Thyroid gland (tissue), 4 donors: ENCODE data around the gene FPR1. TPM values are rescaled to one million over a fixed set of nuclear protein-coding genes. Genes with fewer than 3 reads are reported as not detected.

Experiments
- DNase-seq, 2 donors: peaks; one replicate each; pipeline ENCODE4 v3.0.0-alpha.2; 2019
- H3K27ac ChIP-seq, 3 donors: fragments of 200-600 bp; sonication (generic); 1 replicate in 2 of 3; 2 replicates in 1 of 3; pipeline ENCODE4 v1.5.1; 2016 to 2019; ENCODE audit warnings: mild to moderate bottlenecking in 1 of 3, moderate library complexity in 1 of 3
- H3K27me3 ChIP-seq: fragments of 200-600 bp; sonication (generic); one replicate; pipeline ENCODE4 v1.5.1; 2019
- H3K36me3 ChIP-seq, 2 donors: fragments of 200-600 bp; sonication (generic); one replicate each; pipeline ENCODE4 v1.5.1; 2016 to 2019
- H3K4me1 ChIP-seq, 2 donors: fragments of 200-600 bp; sonication (generic); one replicate each; pipeline ENCODE4 v1.5.1; 2017 to 2019
- H3K4me3 ChIP-seq, 3 donors: fragments of 200-600 bp; sonication (generic); replicated peaks in 1 of 3; 1 replicate in 2 of 3; 2 replicates in 1 of 3; pipeline ENCODE4 v1.5.1; 2016; ENCODE audit warnings: mild to moderate bottlenecking in 1 of 3
- H3K9me3 ChIP-seq: fragments of 200-600 bp; sonication (generic); one replicate; pipeline ENCODE4 v1.5.1; 2017
- POLR2A ChIP-seq, 2 donors: fragments of 450-650 bp; IDR thresholded peaks; one replicate each; pipeline ENCODE4 v1.6.1; 2017; ENCODE audit warnings: antibody characterized with exemption in 2 of 2, mild to moderate bottlenecking in 2 of 2, moderate library complexity in 1 of 2
- WGBS, 2 donors: methylation state at CpG; one replicate each; pipeline ENCODE4 v1.1.5; 2017; 5-methylcytosine and 5-hydroxymethylcytosine counted together
- intact Hi-C: fragments of 100-400 bp; cut with DNase I; formaldehyde crosslinking; loops from one replicate; pipeline ENCODE4 v1.15.1; 2023
- total RNA-seq, 4 donors: library from RNA; depleted of rRNA; stranded (reverse); fragments of >200 nt; gene quantifications; one replicate each; pipeline ENCODE4 v1.2.3, GENCODE V29; 2016
- TF ChIP-seq, protein P1 (sequence below), 6 experiments: fragments of 200-600 bp in 3 of 6; fragments of 450-650 bp in 3 of 6; sonication (generic) in 3 of 6; IDR thresholded peaks; one replicate each; pipeline ENCODE4 v1.5.1; 2016 to 2019; ENCODE audit warnings: antibody characterized with exemption in 6 of 6, mild to moderate bottlenecking in 2 of 6, inconsistent platforms in 1 of 6, moderate library complexity in 1 of 6

Gene FPR1
- total RNA-seq, 4 donors from 2014 or later = 1.7 to 5.8 (median 3.3) TPM

DNA sequence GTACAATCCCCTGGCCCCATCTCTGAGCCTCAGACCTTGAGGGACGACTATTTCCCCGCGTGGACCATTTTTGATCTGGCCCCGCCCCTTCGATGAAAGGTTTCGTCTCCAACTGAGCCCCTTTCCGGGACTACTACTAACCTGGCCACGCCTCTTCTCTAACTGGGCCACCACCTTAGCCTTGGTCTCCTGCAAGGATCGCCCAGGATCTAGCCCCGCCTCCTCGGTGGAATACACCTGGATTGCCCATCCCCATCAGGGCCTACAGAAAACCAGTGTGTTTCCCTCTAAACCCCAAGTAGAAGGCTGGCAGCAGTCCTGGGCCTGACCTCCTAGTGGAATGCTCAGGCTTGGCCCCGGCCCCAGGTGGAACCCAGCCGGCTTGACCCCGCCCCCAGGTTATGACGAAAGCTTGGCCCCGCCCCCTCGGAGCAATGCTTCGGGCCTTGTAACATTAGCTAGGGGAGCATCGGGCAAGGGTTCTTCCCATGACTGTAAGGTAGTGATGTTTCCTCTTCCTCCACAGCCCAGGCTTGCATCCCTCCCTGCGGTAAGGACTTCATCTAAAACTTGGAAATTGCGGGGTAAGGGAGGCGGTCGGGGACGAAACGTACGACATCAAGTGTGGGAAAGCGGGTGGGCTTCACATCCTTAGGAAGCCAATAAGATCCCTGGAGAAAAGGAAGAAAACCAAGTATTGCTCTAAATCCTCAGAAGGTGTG is 49.4 kb downstream of the FPR1 start:
- WGBS, 2 donors = 29 to 38% methylated on average over 23 to 24 of the region's 27 CpGs
- Histone ChIP-seq H3K27me3 (no peaks in the 10 kb centered on the region), H3K36me3 (peaks cover 0 to 9% of the 10 kb centered on the region in 2 donors), H3K4me3 (peak overlapping the region in 1 of 3 donors; percentile 62), H3K27ac (peak overlapping the region; percentile 66 to 92 (median 86)), H3K4me1 (peaks cover 19 to 31% of the 10 kb centered on the region in 2 donors), H3K9me3 (no peaks in the 10 kb centered on the region)
- peak; percentile 92 to 94 for DNase-seq
- intact Hi-C loops = no loop called here
- TF ChIP-seq, protein P1, sequence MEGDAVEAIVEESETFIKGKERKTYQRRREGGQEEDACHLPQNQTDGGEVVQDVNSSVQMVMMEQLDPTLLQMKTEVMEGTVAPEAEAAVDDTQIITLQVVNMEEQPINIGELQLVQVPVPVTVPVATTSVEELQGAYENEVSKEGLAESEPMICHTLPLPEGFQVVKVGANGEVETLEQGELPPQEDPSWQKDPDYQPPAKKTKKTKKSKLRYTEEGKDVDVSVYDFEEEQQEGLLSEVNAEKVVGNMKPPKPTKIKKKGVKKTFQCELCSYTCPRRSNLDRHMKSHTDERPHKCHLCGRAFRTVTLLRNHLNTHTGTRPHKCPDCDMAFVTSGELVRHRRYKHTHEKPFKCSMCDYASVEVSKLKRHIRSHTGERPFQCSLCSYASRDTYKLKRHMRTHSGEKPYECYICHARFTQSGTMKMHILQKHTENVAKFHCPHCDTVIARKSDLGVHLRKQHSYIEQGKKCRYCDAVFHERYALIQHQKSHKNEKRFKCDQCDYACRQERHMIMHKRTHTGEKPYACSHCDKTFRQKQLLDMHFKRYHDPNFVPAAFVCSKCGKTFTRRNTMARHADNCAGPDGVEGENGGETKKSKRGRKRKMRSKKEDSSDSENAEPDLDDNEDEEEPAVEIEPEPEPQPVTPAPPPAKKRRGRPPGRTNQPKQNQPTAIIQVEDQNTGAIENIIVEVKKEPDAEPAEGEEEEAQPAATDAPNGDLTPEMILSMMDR (IDR thresholded peaks at IDR 0.05) = no peak
- peak in 1 of 2 donors; percentile 74 for TF ChIP-seq POLR2A (IDR thresholded peaks at IDR 0.05)

DNA sequence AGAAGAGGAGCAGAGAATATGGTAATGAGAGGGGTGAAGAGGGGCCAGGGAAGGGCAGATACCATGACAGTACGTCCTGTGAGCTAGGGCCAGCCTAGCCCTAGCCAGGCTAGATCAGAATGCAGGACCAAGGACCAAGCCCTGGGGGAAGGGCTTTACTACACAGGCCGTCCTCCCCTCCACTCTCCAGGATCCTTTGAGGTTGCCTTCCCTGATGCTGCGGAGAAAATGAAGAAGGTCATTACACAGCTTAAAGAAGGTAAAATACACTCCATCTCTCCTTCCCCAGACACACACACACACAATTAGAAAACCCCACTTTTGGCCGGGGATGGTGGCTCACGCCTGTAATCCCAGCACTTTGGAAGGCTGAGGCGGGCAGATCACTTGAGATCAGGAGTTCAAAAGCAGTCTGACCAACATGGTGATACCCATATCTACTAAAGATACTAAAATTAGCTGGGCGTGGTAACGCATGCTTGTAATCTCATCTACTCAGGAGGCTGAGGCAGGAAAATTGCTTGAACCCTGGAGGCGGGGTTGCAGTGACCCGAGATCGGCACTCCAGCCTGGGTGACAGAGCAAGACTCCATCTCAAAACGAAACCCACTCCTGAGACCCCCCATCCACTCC is 50.1 kb downstream of the FPR1 start:
- TF ChIP-seq POLR2A (IDR thresholded peaks at IDR 0.05) = no peak
- TF ChIP-seq, protein P1 (IDR thresholded peaks at IDR 0.05) = no peak
- Histone ChIP-seq H3K9me3 (no peaks in the 10 kb centered on the region), H3K27ac (peak overlapping the region in 2 of 3 donors; percentile 15 to 66), H3K27me3 (no peaks in the 10 kb centered on the region), H3K4me1 (peaks cover 19 to 31% of the 10 kb centered on the region in 2 donors), H3K36me3 (peaks cover 0 to 14% of the 10 kb centered on the region in 2 donors), H3K4me3 (no peak overlapping the region)
- WGBS, 2 donors = 79 to 85% methylated on average over 8 to 12 of the region's 12 CpGs
- intact Hi-C loops = no loop called here
- no peak for DNase-seq

DNA sequence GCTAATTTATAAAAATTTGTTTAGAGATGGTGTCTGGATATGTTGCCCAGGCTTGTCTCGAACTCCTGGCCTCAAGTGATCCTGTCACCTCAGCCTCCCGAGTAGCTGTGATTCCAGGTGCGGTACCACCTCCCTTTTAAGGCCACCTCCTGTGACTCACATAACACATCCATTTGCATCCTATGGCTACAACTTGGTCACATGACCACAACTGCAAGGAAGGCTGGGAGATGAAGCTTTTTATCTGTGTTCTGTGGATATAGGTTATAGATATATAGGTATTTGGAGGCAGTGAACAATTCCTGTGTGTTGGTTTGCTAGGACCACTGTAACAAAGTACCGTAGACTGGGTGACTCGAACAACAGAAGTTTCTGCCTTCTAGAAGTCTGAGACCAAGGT is 52.5 kb downstream of the FPR1 start:
- no peak for DNase-seq
- intact Hi-C loops = no loop called here
- TF ChIP-seq, protein P1 (IDR thresholded peaks at IDR 0.05) = no peak
- TF ChIP-seq POLR2A (IDR thresholded peaks at IDR 0.05) = no peak
- Histone ChIP-seq H3K27me3 (no peaks in the 10 kb centered on the region), H3K4me3 (no peak overlapping the region), H3K36me3 (peaks cover 12 to 33% of the 10 kb centered on the region in 2 donors), H3K4me1 (peaks cover 19% of the 10 kb centered on the region in 2 donors), H3K27ac (no peak overlapping the region), H3K9me3 (no peaks in the 10 kb centered on the region)
- 94 to 95% methylated on average over 5 of the region's 5 CpGs for WGBS, 2 donors

DNA sequence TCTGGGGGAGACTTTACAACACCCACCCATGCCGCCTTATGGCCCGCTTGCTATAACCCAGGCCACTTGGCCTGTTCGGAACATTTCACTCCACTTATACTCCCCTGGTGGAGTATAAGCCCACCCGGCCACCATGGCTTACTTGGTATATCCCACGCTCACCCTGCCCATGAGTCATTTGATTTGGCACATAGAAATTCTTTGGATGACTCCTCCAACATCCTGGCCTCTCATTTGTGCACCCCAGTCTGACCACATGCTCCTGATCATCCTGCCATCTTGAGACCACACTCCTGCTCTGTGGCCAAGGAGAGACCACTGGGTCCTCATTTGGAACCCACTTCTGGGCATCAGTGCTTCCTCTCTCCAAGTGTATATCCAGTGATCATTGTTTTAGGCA is 53.4 kb downstream of the FPR1 start:
- Histone ChIP-seq H3K4me3 (no peak overlapping the region), H3K4me1 (peaks cover 15 to 16% of the 10 kb centered on the region in 2 donors), H3K36me3 (peaks cover 13 to 35% of the 10 kb centered on the region in 2 donors), H3K27me3 (no peaks in the 10 kb centered on the region), H3K27ac (no peak overlapping the region), H3K9me3 (no peaks in the 10 kb centered on the region)
- 94 to 98% methylated on average over 5 of the region's 5 CpGs for WGBS, 2 donors
- TF ChIP-seq, protein P1 (IDR thresholded peaks at IDR 0.05) = no peak
- no peak for TF ChIP-seq POLR2A (IDR thresholded peaks at IDR 0.05)
- intact Hi-C loops = no loop called here
- DNase-seq = no peak
